ENCODE data around the gene TOMM5. TPM values are rescaled to one million over a fixed set of nuclear protein-coding genes. Genes with fewer than 3 reads are reported as not detected.

TOMM5 gene
- polyA plus RNA-seq, 1 donor from 2014 or later = 262 TPM

DNA sequence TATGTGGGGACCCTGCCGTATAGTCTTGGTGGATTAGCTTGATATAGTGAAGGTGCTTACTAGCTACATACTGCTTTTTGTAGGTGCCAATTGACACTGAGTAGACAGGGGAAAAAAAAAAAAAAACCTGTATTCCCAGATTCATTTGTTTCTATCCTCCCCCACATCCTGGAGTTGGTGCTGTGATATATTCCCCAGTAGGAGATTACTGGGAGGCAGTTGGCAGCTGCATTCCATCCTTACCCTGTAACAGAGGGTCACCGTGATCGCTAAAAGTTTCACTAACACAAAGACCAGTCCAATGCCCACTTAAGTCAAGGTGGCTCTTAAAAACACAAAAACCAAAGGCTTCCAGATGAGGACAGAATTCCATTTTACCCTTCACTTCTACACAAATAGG, 27.4 kb upstream of the TOMM5 start:
- no peak overlapping the region for H3K9ac ChIP-seq (ENCODE audit: low read length)
- no peak overlapping the region for H2AFZ ChIP-seq (ENCODE audit: low read depth, low read length)
- no peaks in the 10 kb centered on the region for H3F3A ChIP-seq (ENCODE audit: insufficient read depth, low read length, poor library complexity, severe bottlenecking)
- no peaks in the 10 kb centered on the region for H3K79me2 ChIP-seq (replicated peaks; ENCODE audit: insufficient read depth, low read length)
- no peaks in the 10 kb centered on the region for H4K20me1 ChIP-seq (ENCODE audit: insufficient read depth)
- no peak overlapping the region for H3K4me3 ChIP-seq (ENCODE audit: low read length)
- H3K27me3 ChIP-seq (ENCODE audit: insufficient read depth, low read depth, low read length) = no peaks in the 10 kb centered on the region
- H3K36me3 ChIP-seq (ENCODE audit: insufficient read depth, low read length) = no peaks in the 10 kb centered on the region
- no peak overlapping the region for H3K4me2 ChIP-seq (ENCODE audit: low read length)
- no peaks in the 10 kb centered on the region for H3K9me3 ChIP-seq (ENCODE audit: low read length)
- H3K9me2 ChIP-seq (ENCODE audit: insufficient read depth, low read length) = no peaks in the 10 kb centered on the region
- TF ChIP-seq TAF1 (IDR thresholded peaks at IDR 0.05; ENCODE audit: low read depth) (no peak), RAD21 (conservative IDR thresholded peaks at IDR 0.05) (no peak), SMC3 (conservative IDR thresholded peaks at IDR 0.05; ENCODE audit: poor library complexity) (no peak), EZH2 (IDR thresholded peaks at IDR 0.05; ENCODE audit: borderline replicate concordance, insufficient read depth, low read length, poor library complexity, severe bottlenecking) (no peak), EP300 (conservative IDR thresholded peaks at IDR 0.05; ENCODE audit: poor library complexity, severe bottlenecking) (no peak), POLR2AphosphoS5 (IDR thresholded peaks at IDR 0.05) (no peak), MXI1 (conservative IDR thresholded peaks at IDR 0.05; ENCODE audit: poor library complexity, severe bottlenecking) (no peak)
- TF ChIP-seq, protein P1, sequence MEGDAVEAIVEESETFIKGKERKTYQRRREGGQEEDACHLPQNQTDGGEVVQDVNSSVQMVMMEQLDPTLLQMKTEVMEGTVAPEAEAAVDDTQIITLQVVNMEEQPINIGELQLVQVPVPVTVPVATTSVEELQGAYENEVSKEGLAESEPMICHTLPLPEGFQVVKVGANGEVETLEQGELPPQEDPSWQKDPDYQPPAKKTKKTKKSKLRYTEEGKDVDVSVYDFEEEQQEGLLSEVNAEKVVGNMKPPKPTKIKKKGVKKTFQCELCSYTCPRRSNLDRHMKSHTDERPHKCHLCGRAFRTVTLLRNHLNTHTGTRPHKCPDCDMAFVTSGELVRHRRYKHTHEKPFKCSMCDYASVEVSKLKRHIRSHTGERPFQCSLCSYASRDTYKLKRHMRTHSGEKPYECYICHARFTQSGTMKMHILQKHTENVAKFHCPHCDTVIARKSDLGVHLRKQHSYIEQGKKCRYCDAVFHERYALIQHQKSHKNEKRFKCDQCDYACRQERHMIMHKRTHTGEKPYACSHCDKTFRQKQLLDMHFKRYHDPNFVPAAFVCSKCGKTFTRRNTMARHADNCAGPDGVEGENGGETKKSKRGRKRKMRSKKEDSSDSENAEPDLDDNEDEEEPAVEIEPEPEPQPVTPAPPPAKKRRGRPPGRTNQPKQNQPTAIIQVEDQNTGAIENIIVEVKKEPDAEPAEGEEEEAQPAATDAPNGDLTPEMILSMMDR (IDR thresholded peaks at IDR 0.05; ENCODE audit: poor library complexity, severe bottlenecking) = no peak
- no peak overlapping the region for H3K27ac ChIP-seq (ENCODE audit: low read length)

DNA sequence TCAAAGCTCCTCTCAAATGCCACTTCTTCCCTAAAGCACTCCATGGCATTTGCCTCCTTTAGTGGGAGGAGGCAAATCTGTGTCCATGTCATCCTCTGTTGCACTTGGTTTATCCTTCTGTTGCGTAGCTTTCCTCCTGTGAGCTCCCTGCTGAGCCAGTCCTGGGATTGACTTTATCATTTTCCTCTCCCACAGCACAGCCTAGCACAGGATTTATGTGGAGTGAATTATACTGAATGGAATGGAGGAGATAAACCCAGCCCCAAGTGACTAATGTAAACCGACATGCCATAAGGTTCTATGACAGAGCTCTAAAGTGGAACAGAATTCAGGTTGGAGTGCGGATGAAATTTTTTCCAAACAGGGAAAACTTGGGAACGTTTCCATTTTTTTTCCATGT, 26.4 kb upstream of the TOMM5 start:
- H3K27ac ChIP-seq (ENCODE audit: low read length) = no peak overlapping the region
- TF ChIP-seq, protein P1 (IDR thresholded peaks at IDR 0.05; ENCODE audit: poor library complexity, severe bottlenecking) = no peak
- no peaks in the 10 kb centered on the region for H3K27me3 ChIP-seq (ENCODE audit: insufficient read depth, low read depth, low read length)
- H3K36me3 ChIP-seq (ENCODE audit: insufficient read depth, low read length) = no peaks in the 10 kb centered on the region
- H3K9me2 ChIP-seq (ENCODE audit: insufficient read depth, low read length) = no peaks in the 10 kb centered on the region
- no peak overlapping the region for H2AFZ ChIP-seq (ENCODE audit: low read depth, low read length)
- no peak overlapping the region for H3K4me2 ChIP-seq (ENCODE audit: low read length)
- no peaks in the 10 kb centered on the region for H3K79me2 ChIP-seq (replicated peaks; ENCODE audit: insufficient read depth, low read length)
- H3F3A ChIP-seq (ENCODE audit: insufficient read depth, low read length, poor library complexity, severe bottlenecking) = no peaks in the 10 kb centered on the region
- no peak overlapping the region for H3K4me3 ChIP-seq (ENCODE audit: low read length)
- H3K9me3 ChIP-seq (ENCODE audit: low read length) = no peaks in the 10 kb centered on the region
- no peaks in the 10 kb centered on the region for H4K20me1 ChIP-seq (ENCODE audit: insufficient read depth)
- no peak overlapping the region for H3K9ac ChIP-seq (ENCODE audit: low read length)

DNA sequence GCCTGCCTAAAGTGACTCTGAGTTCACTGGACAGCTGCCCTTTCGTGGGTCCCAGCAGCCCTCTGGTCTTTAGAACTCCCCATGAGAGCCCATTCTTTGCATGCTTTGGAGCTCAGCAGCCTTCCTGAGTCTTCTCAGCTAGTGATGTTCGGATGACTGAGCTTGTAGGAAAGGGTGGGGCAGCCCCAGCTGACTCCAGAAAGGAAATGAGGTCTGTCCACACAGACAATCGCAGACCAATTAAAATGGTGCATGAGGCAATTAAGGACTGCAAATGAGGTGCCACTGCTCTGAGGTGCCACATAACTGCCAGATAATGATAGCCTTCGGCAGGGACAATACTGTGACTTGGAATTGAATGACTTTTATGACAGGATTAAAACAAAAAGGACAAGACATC, 25.4 kb upstream of the TOMM5 start:
- Histone ChIP-seq H3K9ac (ENCODE audit: low read length) (no peak overlapping the region), H2AFZ (ENCODE audit: low read depth, low read length) (no peak overlapping the region)
- no peak for TF ChIP-seq POLR2AphosphoS5 (IDR thresholded peaks at IDR 0.05)
- TF ChIP-seq EP300 (conservative IDR thresholded peaks at IDR 0.05; ENCODE audit: poor library complexity, severe bottlenecking) = no peak
- no peak for TF ChIP-seq EZH2 (IDR thresholded peaks at IDR 0.05; ENCODE audit: borderline replicate concordance, insufficient read depth, low read length, poor library complexity, severe bottlenecking)
- TF ChIP-seq SMC3 (conservative IDR thresholded peaks at IDR 0.05; ENCODE audit: poor library complexity) = no peak
- TF ChIP-seq, protein P1 (IDR thresholded peaks at IDR 0.05; ENCODE audit: poor library complexity, severe bottlenecking) = no peak
- TF ChIP-seq, protein P2, sequence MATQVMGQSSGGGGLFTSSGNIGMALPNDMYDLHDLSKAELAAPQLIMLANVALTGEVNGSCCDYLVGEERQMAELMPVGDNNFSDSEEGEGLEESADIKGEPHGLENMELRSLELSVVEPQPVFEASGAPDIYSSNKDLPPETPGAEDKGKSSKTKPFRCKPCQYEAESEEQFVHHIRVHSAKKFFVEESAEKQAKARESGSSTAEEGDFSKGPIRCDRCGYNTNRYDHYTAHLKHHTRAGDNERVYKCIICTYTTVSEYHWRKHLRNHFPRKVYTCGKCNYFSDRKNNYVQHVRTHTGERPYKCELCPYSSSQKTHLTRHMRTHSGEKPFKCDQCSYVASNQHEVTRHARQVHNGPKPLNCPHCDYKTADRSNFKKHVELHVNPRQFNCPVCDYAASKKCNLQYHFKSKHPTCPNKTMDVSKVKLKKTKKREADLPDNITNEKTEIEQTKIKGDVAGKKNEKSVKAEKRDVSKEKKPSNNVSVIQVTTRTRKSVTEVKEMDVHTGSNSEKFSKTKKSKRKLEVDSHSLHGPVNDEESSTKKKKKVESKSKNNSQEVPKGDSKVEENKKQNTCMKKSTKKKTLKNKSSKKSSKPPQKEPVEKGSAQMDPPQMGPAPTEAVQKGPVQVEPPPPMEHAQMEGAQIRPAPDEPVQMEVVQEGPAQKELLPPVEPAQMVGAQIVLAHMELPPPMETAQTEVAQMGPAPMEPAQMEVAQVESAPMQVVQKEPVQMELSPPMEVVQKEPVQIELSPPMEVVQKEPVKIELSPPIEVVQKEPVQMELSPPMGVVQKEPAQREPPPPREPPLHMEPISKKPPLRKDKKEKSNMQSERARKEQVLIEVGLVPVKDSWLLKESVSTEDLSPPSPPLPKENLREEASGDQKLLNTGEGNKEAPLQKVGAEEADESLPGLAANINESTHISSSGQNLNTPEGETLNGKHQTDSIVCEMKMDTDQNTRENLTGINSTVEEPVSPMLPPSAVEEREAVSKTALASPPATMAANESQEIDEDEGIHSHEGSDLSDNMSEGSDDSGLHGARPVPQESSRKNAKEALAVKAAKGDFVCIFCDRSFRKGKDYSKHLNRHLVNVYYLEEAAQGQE (IDR thresholded peaks at IDR 0.05; ENCODE audit: borderline replicate concordance) = no peak
- no peak for TF ChIP-seq TAF1 (IDR thresholded peaks at IDR 0.05; ENCODE audit: low read depth)
- TF ChIP-seq RAD21 (conservative IDR thresholded peaks at IDR 0.05) = no peak
- no peak for TF ChIP-seq MXI1 (conservative IDR thresholded peaks at IDR 0.05; ENCODE audit: poor library complexity, severe bottlenecking)

More for the DNA sequence above, 25.4 kb upstream of the TOMM5 start:
- no peaks in the 10 kb centered on the region for H3K9me3 ChIP-seq (ENCODE audit: low read length)
- H3K4me2 ChIP-seq (ENCODE audit: low read length) = no peak overlapping the region
- H3K9me2 ChIP-seq (ENCODE audit: insufficient read depth, low read length) = no peaks in the 10 kb centered on the region
- H3K27me3 ChIP-seq (ENCODE audit: insufficient read depth, low read depth, low read length) = no peaks in the 10 kb centered on the region
- no peaks in the 10 kb centered on the region for H3K36me3 ChIP-seq (ENCODE audit: insufficient read depth, low read length)
- H3K4me3 ChIP-seq (ENCODE audit: low read length) = no peak overlapping the region
- no peaks in the 10 kb centered on the region for H3K79me2 ChIP-seq (replicated peaks; ENCODE audit: insufficient read depth, low read length)
- no peaks in the 10 kb centered on the region for H3F3A ChIP-seq (ENCODE audit: insufficient read depth, low read length, poor library complexity, severe bottlenecking)
- no peaks in the 10 kb centered on the region for H4K20me1 ChIP-seq (ENCODE audit: insufficient read depth)
- no peak overlapping the region for H3K27ac ChIP-seq (ENCODE audit: low read length)

All from neural cell (in vitro differentiated cells).